ENCODE measurements around the gene MYO5A. TPM values are rescaled to one million over a fixed set of nuclear protein-coding genes. Genes with fewer than 3 reads are reported as not detected.

The MYO5A gene
- total RNA-seq, 1 experiment from 2014 or later: 61.1 TPM

GRCh38 chr15:52509500-52510245 lies 19.0 kb downstream of the MYO5A start:
- intact Hi-C loops (cut with micrococcal nuclease; ENCODE audit: unreplicated experiment): no loop called here
- no peak for DNase-seq (ENCODE audit: low read depth, low spot score)

GRCh38 chr15:52506549-52506948 lies 22.1 kb downstream of the MYO5A start:
- Histone ChIP-seq H3K9me3 (ENCODE audit: control insufficient read depth, insufficient read depth, low read depth, low read length) (no peaks in the 10 kb centered on the region), H3K27ac (ENCODE audit: low read length) (no peak overlapping the region), H3K4me1 (ENCODE audit: control insufficient read depth, insufficient read depth, low read length) (no peaks in the 10 kb centered on the region; the same call in 1 of the 2 replicates), H3K4me3 (ENCODE audit: low read depth in 2 of 2, low read length in 2 of 2) (no peak overlapping the region), H3K27me3 (ENCODE audit: control insufficient read depth, insufficient read depth, low read length) (no peaks in the 10 kb centered on the region), H3K36me3 (ENCODE audit: control insufficient read depth, insufficient read depth, low read length) (no peaks in the 10 kb centered on the region)
- in situ Hi-C loops (cut with HindIII; ENCODE audit: low pct_unique_long_range_greater_than_20kb, low sequenced_read_pairs): no loop called here
- ChIA-PET POLR2A (interaction anchor here (0.6 kb wide), 2 partner anchors 42 to 215 kb away, joined by 4 to 18 read pairs; no protein-coding TSS in a partner anchor), CTCF (no interaction called here)
- TF ChIP-seq SIN3A (IDR thresholded peaks at IDR 0.05; ENCODE audit: borderline replicate concordance, insufficient read depth, low read depth, low read length) (no peak), POLR2AphosphoS5 (IDR thresholded peaks at IDR 0.05; ENCODE audit: low read depth, low read length) (no peak)
- no TSS peak for BruUV-seq (replicated peaks)
- intact Hi-C loops (cut with micrococcal nuclease; ENCODE audit: unreplicated experiment): no loop called here
- ATAC-seq (no peak), DNase-seq (ENCODE audit: low read depth, low spot score) (no peak)

More at GRCh38 chr15:52509500-52510245, 19.0 kb downstream of the MYO5A start:
- ChIA-PET POLR2A (no interaction called here), CTCF (no interaction called here)
- no peak overlapping the region for H3K4me3 ChIP-seq (ENCODE audit: low read depth in 2 of 2, low read length in 2 of 2)
- H3K4me1 ChIP-seq (ENCODE audit: control insufficient read depth, insufficient read depth, low read length): no peaks in the 10 kb centered on the region; the same call in 1 of the 2 replicates
- ATAC-seq: no peak
- H3K27me3 ChIP-seq (ENCODE audit: control insufficient read depth, insufficient read depth, low read length): no peaks in the 10 kb centered on the region
- TF ChIP-seq SIN3A (IDR thresholded peaks at IDR 0.05; ENCODE audit: borderline replicate concordance, insufficient read depth, low read depth, low read length) (no peak), CTCF (IDR thresholded peaks at IDR 0.05) (no peak), REST (IDR thresholded peaks at IDR 0.05; ENCODE audit: insufficient read depth in 1 of 2, low read depth in 2 of 2, low read length in 1 of 2) (no peak), POLR2AphosphoS5 (IDR thresholded peaks at IDR 0.05; ENCODE audit: low read depth, low read length) (no peak)
- no peaks in the 10 kb centered on the region for H3K36me3 ChIP-seq (ENCODE audit: control insufficient read depth, insufficient read depth, low read length)
- H3K9me3 ChIP-seq (ENCODE audit: control insufficient read depth, insufficient read depth, low read depth, low read length): no peaks in the 10 kb centered on the region
- no TSS peak for BruUV-seq (replicated peaks)
- in situ Hi-C loops (cut with HindIII; ENCODE audit: low pct_unique_long_range_greater_than_20kb, low sequenced_read_pairs): no loop called here
- no peak overlapping the region for H3K27ac ChIP-seq (ENCODE audit: low read length)

- H3K4me1 ChIP-seq (ENCODE audit: control insufficient read depth, insufficient read depth, low read length): no peaks in the 10 kb centered on the region
- intact Hi-C loops (cut with micrococcal nuclease; ENCODE audit: unreplicated experiment) (no loop called here), in situ Hi-C loops (cut with HindIII; ENCODE audit: low pct_unique_long_range_greater_than_20kb, low sequenced_read_pairs) (no loop called here)
- ATAC-seq (no peak), DNase-seq (ENCODE audit: low read depth, low spot score) (no peak)
- CTCF ChIA-PET: interaction anchor here (0.6 kb wide), 1 partner anchor 902 kb away, joined by 4 read pairs; no protein-coding TSS in a partner anchor
- TF ChIP-seq SIN3A (IDR thresholded peaks at IDR 0.05; ENCODE audit: borderline replicate concordance, insufficient read depth, low read depth, low read length) (no peak), POLR2AphosphoS5 (IDR thresholded peaks at IDR 0.05; ENCODE audit: low read depth, low read length) (no peak), TCF7L2 (IDR thresholded peaks at IDR 0.05; ENCODE audit: low read depth, low read length) (no peak)
- no peaks in the 10 kb centered on the region for H3K27me3 ChIP-seq (ENCODE audit: control insufficient read depth, insufficient read depth, low read length)
- BruUV-seq (replicated peaks): no TSS peak
- no peak overlapping the region for H3K27ac ChIP-seq (ENCODE audit: low read length)
- H3K4me3 ChIP-seq (ENCODE audit: low read depth in 2 of 2, low read length in 2 of 2): no peak overlapping the region
- no peaks in the 10 kb centered on the region for H3K36me3 ChIP-seq (ENCODE audit: control insufficient read depth, insufficient read depth, low read length)
- H3K9me3 ChIP-seq (ENCODE audit: control insufficient read depth, insufficient read depth, low read depth, low read length): no peaks in the 10 kb centered on the region
- POLR2A ChIA-PET: no interaction called here
Measured at GRCh38 chr15:52505151-52505550, 23.5 kb downstream of the MYO5A start.
